Natural killer cell treated with Interleukin-12 subunit alpha and Interleukin-12 subunit beta and Interleukin-15 and Interleukin-18, amount 100 ng/mL, for 72 hours (primary cell): ENCODE measurements around the gene GIMAP5. TPM values are rescaled to one million over a fixed set of nuclear protein-coding genes. Genes with fewer than 3 reads are reported as not detected.
"Not testable (repeated sequence)": the region's sequence is repeated elsewhere in the genome, so short reads cannot be mapped to it uniquely, and the experiment has no call there.

ENCODE experiments used
- ATAC-seq, 2 donors: fragments of 150-1000 bp; cut with Tn5 transposase in 1 of 2; sonication (Bioruptor Pico), chemical (Tn5 transposase) in 1 of 2; 2 replicates each; pipeline ENCODE4 v1.10.0; 2021
- DNase-seq: peaks from one replicate; pipeline ENCODE4 v3.0.0; 2022; ENCODE audit warnings: low spot score
- H3K27ac Mint-ChIP-seq, 2 donors: 1 replicate in 1 of 2; 2 replicates in 1 of 2; pipeline ENCODE4 v1.8.0; 2022; ENCODE audit warnings: mixed read lengths in 2 of 2, mild to moderate bottlenecking in 1 of 2, moderate library complexity in 1 of 2
- H3K27me3 Mint-ChIP-seq, 2 donors: 1 replicate in 1 of 2; 2 replicates in 1 of 2; pipeline ENCODE4 v1.8.0; 2022; ENCODE audit warnings: mixed read lengths in 2 of 2
- H3K36me3 Mint-ChIP-seq: one replicate; pipeline ENCODE4 v1.8.0; 2022; ENCODE audit warnings: mixed read lengths
- H3K4me1 Mint-ChIP-seq, 2 donors: 1 replicate in 1 of 2; 2 replicates in 1 of 2; pipeline ENCODE4 v1.8.0; 2022; ENCODE audit warnings: low read depth in 2 of 2, mixed read lengths in 2 of 2, mild to moderate bottlenecking in 1 of 2
- H3K4me3 Mint-ChIP-seq: one replicate; pipeline ENCODE4 v1.8.0; 2022; ENCODE audit warnings: mixed read lengths
- H3K9me3 Mint-ChIP-seq: 2 replicates; pipeline ENCODE4 v1.8.0; 2022; ENCODE audit warnings: mixed read lengths
- total RNA-seq, 2 donors: library from RNA; stranded (reverse); gene quantifications; one replicate each; pipeline ENCODE4 v1.2.3, GENCODE V29; 2022

Gene GIMAP5
- total RNA-seq, 2 donors from 2014 or later, result 75.5 to 136 TPM

GRCh38 chr7:150756858-150757257 lies 19.6 kb downstream of the GIMAP5 start:
- DNase-seq, result no peak
- Mint-ChIP-seq H3K27me3 (no peaks in the 10 kb centered on the region), H3K36me3 (peaks cover 8% of the 10 kb centered on the region), H3K27ac (peak overlapping the region; percentile 94 to 98), H3K4me3 (peak overlapping the region; percentile 76), H3K9me3 (no peaks in the 10 kb centered on the region), H3K4me1 (peaks cover 33 to 40% of the 10 kb centered on the region in 2 donors)
- no peak for ATAC-seq

DNA sequence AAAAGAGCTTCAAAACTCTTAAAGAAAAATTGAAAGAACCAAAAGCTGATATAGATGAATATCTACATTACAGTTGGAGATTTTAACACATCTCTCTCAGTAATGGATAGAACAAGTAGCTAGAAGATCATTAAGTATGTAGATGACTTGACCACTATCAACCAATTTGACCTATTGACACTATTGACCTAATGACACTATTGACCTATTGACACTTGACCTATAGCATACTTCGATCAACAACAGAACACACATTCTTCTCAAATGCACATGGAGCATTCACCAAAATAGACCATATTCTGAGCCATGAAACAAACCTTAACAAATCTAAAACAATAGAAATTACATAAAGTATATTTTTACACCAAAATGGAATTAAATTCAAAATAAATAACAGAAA lies 22.3 kb downstream of the GIMAP5 start:
- ATAC-seq (no peak), DNase-seq (no peak)

GRCh38 chr7:150766334-150766709 lies 29.1 kb downstream of the GIMAP5 start:
- ATAC-seq (no peak), DNase-seq (no peak)
- no peaks in the 10 kb centered on the region for H3K4me1 Mint-ChIP-seq
- H3K27me3 Mint-ChIP-seq, result no peaks in the 10 kb centered on the region
- H3K4me3 Mint-ChIP-seq, result no peak overlapping the region
- H3K27ac Mint-ChIP-seq, result no peak overlapping the region
- H3K9me3 Mint-ChIP-seq, result no peaks in the 10 kb centered on the region
- H3K36me3 Mint-ChIP-seq, result peaks cover 5% of the 10 kb centered on the region

More for the DNA sequence above, 22.3 kb downstream of the GIMAP5 start:
- Mint-ChIP-seq H3K27me3 (no peaks in the 10 kb centered on the region), H3K36me3 (peaks cover 8% of the 10 kb centered on the region), H3K4me1 (peaks cover 21 to 25% of the 10 kb centered on the region in 2 donors), H3K4me3 (no peak overlapping the region), H3K9me3 (no peaks in the 10 kb centered on the region), H3K27ac (no peak overlapping the region)

DNA sequence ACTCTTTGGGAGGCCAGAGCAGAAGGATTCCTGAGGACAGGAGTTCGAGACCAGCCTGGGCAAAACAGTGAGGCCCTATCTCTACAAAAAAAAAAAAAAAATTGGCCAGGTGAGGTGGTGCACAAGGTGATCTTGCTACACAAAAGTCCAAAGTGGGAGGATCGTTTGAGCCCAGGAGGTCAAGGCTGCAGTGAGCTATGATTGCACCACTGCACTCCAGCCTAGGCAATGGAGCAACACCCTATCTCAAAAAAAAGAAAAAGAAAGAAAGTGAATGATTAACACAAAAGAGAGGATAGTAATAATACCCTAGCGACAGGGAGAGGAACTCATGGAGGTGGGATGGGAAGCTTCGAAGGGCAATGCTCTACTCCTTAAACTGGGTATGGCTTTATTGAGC lies 32.5 kb downstream of the GIMAP5 start:
- H3K9me3 Mint-ChIP-seq, result peaks cover 5% of the 10 kb centered on the region
- no peak overlapping the region for H3K27ac Mint-ChIP-seq
- H3K4me3 Mint-ChIP-seq, result no peak overlapping the region
- H3K36me3 Mint-ChIP-seq, result peaks cover 9% of the 10 kb centered on the region
- DNase-seq, result no peak
- no peaks in the 10 kb centered on the region for H3K27me3 Mint-ChIP-seq
- ATAC-seq, result no peak
- no peaks in the 10 kb centered on the region for H3K4me1 Mint-ChIP-seq

- H3K4me1 Mint-ChIP-seq, DNase-seq, ATAC-seq, H3K4me3 Mint-ChIP-seq, H3K27ac Mint-ChIP-seq, H3K9me3 Mint-ChIP-seq, H3K36me3 Mint-ChIP-seq: not testable (repeated sequence)
- H3K27me3 Mint-ChIP-seq, result peaks cover 0 to 11% of the 10 kb centered on the region in 2 donors
These were observed 36.9 kb downstream of the GIMAP5 start for GRCh38 chr7:150774131-150774530.

- H3K27ac Mint-ChIP-seq, result no peak overlapping the region
- H3K27me3 Mint-ChIP-seq, result peaks cover 0 to 14% of the 10 kb centered on the region in 2 donors
- DNase-seq (no peak), ATAC-seq (no peak)
- peaks cover 9% of the 10 kb centered on the region for H3K36me3 Mint-ChIP-seq
- H3K4me1 Mint-ChIP-seq, result peaks cover 23 to 26% of the 10 kb centered on the region in 2 donors
- no peak overlapping the region for H3K4me3 Mint-ChIP-seq
- peaks cover 5% of the 10 kb centered on the region for H3K9me3 Mint-ChIP-seq
These were observed 41.0 kb downstream of the GIMAP5 start for GRCh38 chr7:150778014-150778737.

- Mint-ChIP-seq H3K4me3 (no peak overlapping the region), H3K4me1 (peaks cover 23 to 26% of the 10 kb centered on the region in 2 donors), H3K27ac (peak overlapping the region in 1 of 2 donors; percentile 42), H3K27me3 (peaks cover 0 to 17% of the 10 kb centered on the region in 2 donors), H3K9me3 (peaks cover under 1% of the 10 kb centered on the region), H3K36me3 (peaks cover 4% of the 10 kb centered on the region)
- DNase-seq (peak; percentile 80), ATAC-seq (peak in 1 of 2 donors; percentile 68)
These were observed 41.6 kb downstream of the GIMAP5 start for GRCh38 chr7:150778738-150779301.

GRCh38 chr7:150780292-150780691 lies 43.1 kb downstream of the GIMAP5 start:
- peak; percentile 46 to 66 for ATAC-seq

DNA sequence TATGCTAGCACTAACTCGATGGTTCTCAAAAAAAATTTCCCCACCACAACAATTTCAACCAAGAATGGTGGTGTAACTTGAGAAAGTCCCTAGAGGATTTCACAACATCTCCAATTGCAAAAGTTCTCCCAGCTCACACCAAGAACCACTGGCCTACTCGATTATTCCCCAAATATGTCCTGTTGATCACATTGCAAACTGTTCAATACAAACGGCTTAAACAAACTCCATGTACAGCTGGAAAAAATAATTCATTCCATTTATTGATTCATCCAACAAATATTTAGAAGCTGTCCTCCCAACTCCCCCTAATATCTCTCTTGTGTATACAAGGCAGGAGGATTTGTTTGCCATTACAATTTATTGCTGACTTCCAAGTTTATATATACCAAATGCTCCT lies 43.9 kb downstream of the GIMAP5 start:
- DNase-seq (peak; percentile 67), ATAC-seq (peak in 1 of 2 donors; percentile 83)
- no peaks in the 10 kb centered on the region for H3K9me3 Mint-ChIP-seq
- H3K4me1 Mint-ChIP-seq, result peaks cover 32 to 33% of the 10 kb centered on the region in 2 donors
- H3K36me3 Mint-ChIP-seq, result no peaks in the 10 kb centered on the region
- peaks cover 0 to 17% of the 10 kb centered on the region in 2 donors for H3K27me3 Mint-ChIP-seq
- peak overlapping the region; percentile 48 to 92 for H3K27ac Mint-ChIP-seq
- H3K4me3 Mint-ChIP-seq, result peak overlapping the region; percentile 53

More at GRCh38 chr7:150780292-150780691, 43.1 kb downstream of the GIMAP5 start:
- Mint-ChIP-seq H3K27ac (peak overlapping the region; percentile 48 to 92), H3K9me3 (no peaks in the 10 kb centered on the region), H3K36me3 (no peaks in the 10 kb centered on the region), H3K4me3 (peak overlapping the region; percentile 53), H3K4me1 (peaks cover 26% of the 10 kb centered on the region in 2 donors), H3K27me3 (peaks cover 0 to 17% of the 10 kb centered on the region in 2 donors)
- no peak for DNase-seq

DNA sequence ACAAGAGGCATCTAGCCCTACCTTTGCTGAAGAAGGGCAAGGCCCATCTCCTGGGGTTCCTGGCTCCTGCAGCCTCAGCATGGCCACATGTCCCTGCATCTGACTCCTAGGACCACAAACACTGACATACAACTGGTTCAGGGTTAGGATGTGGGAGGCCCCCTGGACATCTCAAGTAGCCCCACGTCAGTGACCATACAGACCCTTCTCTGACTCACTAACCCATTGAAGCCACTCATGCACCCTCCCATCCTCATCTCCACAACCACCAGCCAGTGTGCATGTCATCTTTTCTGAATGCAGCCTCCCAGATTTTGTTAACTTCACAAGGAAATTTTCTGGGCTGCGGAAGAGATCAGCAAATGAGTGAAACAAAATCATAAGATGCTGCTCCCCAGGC lies 44.7 kb downstream of the GIMAP5 start:
- peaks cover 33 to 34% of the 10 kb centered on the region in 2 donors for H3K4me1 Mint-ChIP-seq

DNA sequence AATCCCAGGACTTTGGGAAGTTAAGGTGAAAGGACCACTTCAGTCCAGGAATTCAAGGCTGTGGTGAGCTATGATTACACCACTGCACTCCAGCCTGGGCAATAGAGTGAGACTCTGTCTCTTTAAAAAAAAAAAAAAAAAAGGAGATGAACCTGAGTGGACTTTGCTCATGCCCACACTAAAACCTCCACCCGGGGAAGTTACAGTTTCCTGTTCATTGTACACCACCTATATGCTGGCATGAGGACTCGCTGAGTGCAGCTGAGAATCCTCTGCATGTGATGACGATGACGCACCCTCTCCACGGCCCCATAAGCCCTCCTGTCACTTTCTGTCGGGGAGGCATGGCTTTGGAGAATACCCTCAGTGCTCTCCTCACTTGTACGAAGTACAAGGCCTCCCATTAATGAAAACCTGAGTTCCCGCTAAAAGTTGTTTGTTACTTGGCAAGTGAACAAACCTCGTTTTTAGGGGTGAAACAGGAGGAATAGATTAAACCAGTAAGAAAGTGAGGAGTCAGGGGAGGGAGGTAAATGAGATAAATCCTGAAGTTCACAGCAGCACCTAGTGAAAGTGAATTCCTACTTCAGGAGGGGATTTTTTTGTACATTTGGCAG lies 47.0 kb downstream of the GIMAP5 start:
- no peaks in the 10 kb centered on the region for H3K36me3 Mint-ChIP-seq
- H3K27ac Mint-ChIP-seq, result no peak overlapping the region
- H3K27me3 Mint-ChIP-seq, result peaks cover 0 to 15% of the 10 kb centered on the region in 2 donors
- no peak overlapping the region for H3K4me3 Mint-ChIP-seq
- peaks cover 29 to 34% of the 10 kb centered on the region in 2 donors for H3K4me1 Mint-ChIP-seq
- ATAC-seq (no peak), DNase-seq (no peak)
- H3K9me3 Mint-ChIP-seq, result no peaks in the 10 kb centered on the region

More for the DNA sequence above, 44.7 kb downstream of the GIMAP5 start:
- peaks cover 0 to 16% of the 10 kb centered on the region in 2 donors for H3K27me3 Mint-ChIP-seq
- H3K36me3 Mint-ChIP-seq, result no peaks in the 10 kb centered on the region
- H3K9me3 Mint-ChIP-seq, result no peaks in the 10 kb centered on the region
- ATAC-seq (peak; percentile 21 to 34), DNase-seq (no peak)
- H3K4me3 Mint-ChIP-seq, result peak overlapping the region; percentile 53
- H3K27ac Mint-ChIP-seq, result peak overlapping the region in 1 of 2 donors; percentile 92

- Mint-ChIP-seq H3K4me3 (no peak overlapping the region), H3K9me3 (no peaks in the 10 kb centered on the region), H3K36me3 (no peaks in the 10 kb centered on the region), H3K4me1 (peaks cover 29 to 34% of the 10 kb centered on the region in 2 donors), H3K27ac (peak overlapping the region in 1 of 2 donors; percentile 47), H3K27me3 (peaks cover 0 to 15% of the 10 kb centered on the region in 2 donors)
- no peak for DNase-seq
- ATAC-seq, result no peak
These were observed 47.7 kb downstream of the GIMAP5 start for GRCh38 chr7:150784954-150785353.

- Mint-ChIP-seq H3K4me3 (peak overlapping the region; percentile 17), H3K4me1 (peaks cover 7 to 14% of the 10 kb centered on the region in 2 donors), H3K27me3 (peaks cover 0 to 21% of the 10 kb centered on the region in 2 donors), H3K9me3 (no peaks in the 10 kb centered on the region), H3K36me3 (no peaks in the 10 kb centered on the region), H3K27ac (peak overlapping the region; percentile 32 to 72)
- DNase-seq, result no peak
- ATAC-seq, result peak; percentile 41 to 43
These were observed 50.4 kb downstream of the GIMAP5 start for GRCh38 chr7:150787321-150788281.
